Suppressor macrophage treated with lipopolysaccharide for 1 hour (primary cell): ENCODE measurements around the gene DDX56.
A peak's percentile ranks its signal among the peaks of the same experiment; 100 is the strongest.

ENCODE experiments used
- DNase-seq, 3 donors: peaks; one replicate each; pipeline ENCODE4 v3.0.0-alpha.2; 2020 to 2022

Gene DDX56

GRCh38 chr7:44534087-44534486, 39.6 kb downstream of the DDX56 start:
- peak in 1 of 3 donors; percentile 16 for DNase-seq

DNA sequence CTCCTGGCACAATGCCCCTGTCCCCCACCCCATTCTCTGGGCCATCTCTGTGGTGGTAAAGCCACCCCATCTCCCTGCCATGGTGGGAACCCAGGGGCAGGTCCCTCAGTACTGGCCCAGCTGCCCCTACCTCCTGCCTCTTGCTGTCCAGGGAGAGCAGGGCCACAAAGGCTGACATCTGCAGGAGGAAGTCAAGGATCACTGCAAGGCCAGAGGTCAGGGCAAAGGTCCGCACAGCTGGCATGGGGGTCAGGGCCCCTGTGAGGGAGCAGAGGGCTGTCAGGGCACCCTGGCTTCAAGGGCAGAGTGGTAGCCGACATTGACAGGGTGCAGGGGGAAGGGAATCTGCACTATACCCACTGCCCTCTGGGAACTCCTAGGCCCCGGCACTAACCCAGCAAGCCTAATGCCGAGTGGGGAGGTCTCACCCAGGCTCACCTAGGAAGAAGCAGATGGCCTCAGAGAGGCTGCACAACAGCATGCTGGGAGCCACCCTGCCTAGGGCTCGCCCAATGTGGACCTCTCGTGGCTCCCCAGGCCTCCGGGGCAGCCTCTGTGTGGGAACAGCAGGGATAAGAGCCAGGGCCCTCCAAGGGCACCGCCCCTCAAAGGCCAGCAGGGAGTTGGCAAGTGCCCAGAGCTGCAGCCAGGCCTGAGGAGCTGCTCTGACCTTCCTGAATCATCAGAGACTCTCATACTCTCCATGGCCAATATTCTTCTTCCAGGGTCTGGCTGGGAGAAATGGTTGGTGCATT, 40.2 kb downstream of the DDX56 start:
- peak in 1 of 3 donors; percentile 16 for DNase-seq

DNA sequence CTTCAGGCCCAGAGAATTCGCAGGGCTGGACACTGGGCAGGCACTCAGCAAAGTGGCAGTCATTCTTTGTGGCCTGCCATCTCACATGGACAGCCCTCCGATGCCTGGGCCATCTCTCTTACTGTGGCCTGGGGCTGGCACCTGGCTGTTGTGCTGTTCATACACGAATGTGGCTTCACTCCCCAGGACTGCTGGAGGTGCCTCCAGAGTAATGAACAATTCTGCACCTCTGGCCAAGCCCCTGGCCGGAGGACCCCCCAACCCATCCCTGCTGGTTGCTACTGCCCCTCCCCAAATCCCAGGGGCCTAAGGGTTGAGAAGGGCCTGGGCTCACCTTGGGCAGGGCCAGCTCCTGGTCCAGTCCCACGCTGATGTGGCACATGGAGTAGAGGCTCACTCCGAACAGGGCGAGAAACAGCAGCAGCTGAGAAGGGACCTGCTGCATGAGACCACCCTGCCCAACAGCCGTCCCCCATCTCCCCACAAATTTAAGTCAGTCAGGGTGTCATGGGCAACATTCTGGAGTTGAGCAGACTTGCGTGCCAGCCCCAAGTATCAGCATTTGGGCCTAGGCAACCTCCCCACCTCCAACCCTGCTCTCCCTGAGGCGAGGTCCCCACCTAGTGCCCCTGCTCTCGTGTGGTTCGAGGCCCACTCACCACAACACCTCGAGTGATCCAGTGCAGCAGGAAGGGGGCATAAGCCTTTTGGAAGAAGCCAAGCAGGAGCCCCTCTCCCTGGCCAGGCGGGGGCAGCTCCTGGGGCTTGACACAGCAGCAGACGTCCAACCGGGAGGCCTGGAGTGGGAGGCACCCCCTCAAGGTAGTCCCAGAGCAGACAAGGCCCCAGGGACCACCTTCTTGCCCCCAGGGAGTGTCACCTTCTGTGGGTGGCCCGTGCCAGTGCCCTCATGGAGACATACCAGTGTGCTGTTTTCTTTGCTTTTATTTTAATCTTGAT, 42.0 kb downstream of the DDX56 start:
- DNase-seq: no peak

DNA sequence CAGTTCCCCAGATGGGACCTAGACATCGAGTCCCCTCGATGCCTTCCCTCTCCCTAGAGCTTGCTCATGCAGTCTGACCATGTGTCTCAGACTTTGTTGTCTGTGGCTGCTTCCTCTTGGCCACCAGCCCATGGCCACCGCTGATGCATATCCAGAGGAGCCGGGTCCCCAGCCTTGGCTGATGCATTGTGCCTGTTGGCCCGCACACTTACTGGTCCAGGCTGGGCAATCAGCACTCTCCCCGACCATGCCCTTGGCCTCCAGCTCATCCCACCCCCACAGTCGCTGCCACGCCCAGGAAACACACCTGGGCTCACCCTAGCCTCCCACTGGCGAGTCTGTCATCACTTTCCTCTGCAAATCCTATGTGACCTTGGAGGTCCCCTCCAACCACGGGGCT, 42.7 kb downstream of the DDX56 start:
- peak in 1 of 3 donors; percentile 7 for DNase-seq

DNA sequence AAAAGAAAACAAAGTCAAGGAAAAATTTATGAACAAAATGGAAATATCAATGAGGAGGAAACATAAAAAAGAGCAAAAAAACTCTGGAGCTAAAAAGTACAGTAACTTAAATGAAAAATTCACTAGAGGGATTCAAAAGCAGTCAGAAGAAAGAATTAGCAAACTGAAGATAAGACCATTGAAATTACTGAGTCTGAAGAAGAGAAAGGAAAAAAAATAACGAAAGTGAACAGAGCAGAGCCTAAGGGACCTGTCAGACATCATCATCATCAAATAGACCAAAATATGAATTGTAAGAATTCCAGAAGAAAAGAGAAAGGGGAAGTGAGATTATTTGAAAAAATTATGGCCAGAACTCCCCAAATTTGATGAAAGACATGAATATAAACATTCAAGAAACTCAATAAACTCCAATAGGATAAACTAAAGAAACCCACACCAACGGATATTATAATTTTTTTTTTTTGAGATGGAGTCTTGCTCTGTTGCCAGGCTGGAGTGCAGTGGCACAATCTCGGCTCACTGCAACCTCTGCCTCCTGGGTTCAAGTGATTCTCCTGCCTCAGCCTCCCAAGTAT, 48.8 kb downstream of the DDX56 start:
- DNase-seq: no peak

- DNase-seq: no peak
These were observed 51.4 kb downstream of the DDX56 start for GRCh38 chr7:44522315-44522714.

GRCh38 chr7:44521347-44522095, 52.2 kb downstream of the DDX56 start:
- DNase-seq: no peak

- DNase-seq: no peak
These were observed 53.1 kb downstream of the DDX56 start for GRCh38 chr7:44520574-44520973.

DNA sequence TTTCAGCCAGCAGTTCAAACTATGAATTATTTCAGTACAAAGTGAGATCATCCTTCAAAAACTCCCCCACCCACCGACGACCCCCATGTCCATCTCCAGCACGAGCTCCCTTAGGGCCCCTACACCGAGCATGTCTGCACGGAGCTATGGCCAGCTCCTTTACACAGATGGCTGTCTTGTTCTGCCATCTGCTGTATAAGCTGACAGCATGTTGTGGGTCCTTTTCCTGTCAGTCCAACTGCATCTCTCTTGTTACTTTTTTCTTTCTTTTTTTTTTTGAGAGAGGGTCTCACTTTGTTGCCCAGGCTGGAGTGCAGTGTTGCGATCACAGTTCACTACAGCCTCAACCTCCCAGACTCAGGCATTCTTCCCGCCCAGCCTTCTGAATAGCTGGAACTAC, 54.2 kb downstream of the DDX56 start:
- DNase-seq: no peak

DNA sequence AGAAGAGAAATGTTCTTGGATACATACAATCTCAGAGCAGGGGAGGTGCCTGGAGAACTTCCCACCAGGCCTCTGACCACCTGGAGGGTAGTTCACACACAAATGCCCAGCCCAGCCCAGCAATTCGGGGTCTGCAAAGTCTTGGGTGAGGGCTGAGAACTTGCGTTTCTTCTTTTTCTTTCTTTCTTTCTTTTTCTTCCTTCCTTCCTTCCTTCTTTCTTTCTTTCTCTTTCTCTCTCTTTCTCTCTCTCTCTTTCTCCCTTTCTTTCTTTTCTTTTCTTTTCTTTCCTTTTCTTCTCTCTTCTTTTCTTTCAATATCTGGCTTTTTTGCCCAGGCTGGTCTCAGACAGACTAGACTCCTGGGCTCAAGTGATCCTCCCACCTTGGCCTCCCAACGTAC, 54.9 kb downstream of the DDX56 start:
- DNase-seq: no peak

DNA sequence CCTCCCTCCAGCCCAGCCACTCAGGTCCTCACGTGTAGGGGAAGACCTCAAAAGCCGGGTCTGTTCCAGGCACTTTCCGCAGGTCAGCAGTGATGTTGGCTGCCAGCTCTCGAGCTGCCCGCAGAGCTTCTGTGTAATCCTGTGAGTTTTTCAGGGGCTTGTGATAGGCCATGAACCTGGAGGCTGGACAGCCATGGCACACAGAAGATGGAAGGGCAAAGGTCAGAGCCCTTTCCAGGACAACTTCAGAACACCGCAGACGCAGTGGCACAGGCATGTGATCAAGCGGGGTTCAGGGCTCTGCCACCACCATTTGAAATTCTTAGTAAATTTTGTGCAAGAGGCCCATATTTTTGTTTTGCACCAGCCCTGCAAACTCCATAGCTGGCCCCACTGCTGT, 56.5 kb downstream of the DDX56 start:
- no peak for DNase-seq
